Superior temporal gyrus (tissue), 1 donor: ENCODE data around the gene GINS2.

Source experiments
- DNase-seq: peaks from one replicate; pipeline ENCODE4 v3.0.0-alpha.2; 2016; ENCODE audit errors: extremely low spot score

The GINS2 gene

GRCh38 chr16:85640254-85640558 lies 48.5 kb downstream of the GINS2 start:
- no peak for DNase-seq

- DNase-seq: peak; percentile 32
Observed at GRCh38 chr16:85639529-85640253, 49.1 kb downstream of the GINS2 start.

- no peak for DNase-seq
Observed at GRCh38 chr16:85638695-85639409, 49.9 kb downstream of the GINS2 start.

GRCh38 chr16:85637808-85638647 lies 50.7 kb downstream of the GINS2 start:
- DNase-seq: no peak

GRCh38 chr16:85637061-85637807 lies 51.5 kb downstream of the GINS2 start:
- DNase-seq: no peak

- DNase-seq: no peak
Observed at GRCh38 chr16:85636234-85636812, 52.4 kb downstream of the GINS2 start.

GRCh38 chr16:85635545-85636140 lies 53.1 kb downstream of the GINS2 start:
- DNase-seq: no peak

- no peak for DNase-seq
Observed at GRCh38 chr16:85634747-85635544, 53.8 kb downstream of the GINS2 start.

GRCh38 chr16:85633888-85634287 lies 54.9 kb downstream of the GINS2 start:
- no peak for DNase-seq

GRCh38 chr16:85633438-85633743 lies 55.4 kb downstream of the GINS2 start:
- DNase-seq: no peak

GRCh38 chr16:85632709-85633437 lies 55.9 kb downstream of the GINS2 start:
- DNase-seq: no peak

- DNase-seq: no peak
Observed at GRCh38 chr16:85631802-85632393, 56.9 kb downstream of the GINS2 start.

- no peak for DNase-seq
Observed at GRCh38 chr16:85631230-85631629, 57.5 kb downstream of the GINS2 start.

GRCh38 chr16:85629853-85630252 lies 58.9 kb downstream of the GINS2 start:
- DNase-seq: no peak

- DNase-seq: no peak
Observed at GRCh38 chr16:85629326-85629725, 59.4 kb downstream of the GINS2 start.

- no peak for DNase-seq
Observed at GRCh38 chr16:85628645-85629044, 60.1 kb downstream of the GINS2 start.

- no peak for DNase-seq
Observed at GRCh38 chr16:85628265-85628556, 60.5 kb downstream of the GINS2 start.

GRCh38 chr16:85627526-85628264 lies 61.1 kb downstream of the GINS2 start:
- DNase-seq: no peak

- no peak for DNase-seq
Observed at GRCh38 chr16:85627089-85627488, 61.7 kb downstream of the GINS2 start.
